Measurements from ENCODE around the gene CLDN6.

Gene CLDN6

GRCh38 chr16:3049921-3050481, 32.0 kb upstream of the CLDN6 start:
- DNase-seq (ENCODE audit: low read depth), result no peak
- TF ChIP-seq CTCF (conservative IDR thresholded peaks at IDR 0.05; ENCODE audit: low read depth, low read length), result no peak
- no peak overlapping the region for H3K4me3 ChIP-seq (ENCODE audit: low read depth, low read length)

- H3K4me3 ChIP-seq (ENCODE audit: low read depth, low read length), result no peak overlapping the region
- DNase-seq (ENCODE audit: low read depth), result no peak
- no peak for TF ChIP-seq CTCF (conservative IDR thresholded peaks at IDR 0.05; ENCODE audit: low read depth, low read length)
Observed at GRCh38 chr16:3047387-3047720, 29.4 kb upstream of the CLDN6 start.

- DNase-seq (ENCODE audit: low read depth), result no peak
- no peak for TF ChIP-seq CTCF (conservative IDR thresholded peaks at IDR 0.05; ENCODE audit: low read depth, low read length)
- H3K4me3 ChIP-seq (ENCODE audit: low read depth, low read length), result no peak overlapping the region
Observed at GRCh38 chr16:3046641-3047386, 28.8 kb upstream of the CLDN6 start.

GRCh38 chr16:3045758-3046640, 28.0 kb upstream of the CLDN6 start, which contains the start of gene MMP25:
Gene MMP25 (plus strand): TSS chr16:3046561. CDS start chr16:3046918, 357 bp downstream.
- peak within 1 kb of the TSS; percentile 47 for H3K4me3 ChIP-seq (ENCODE audit: low read depth, low read length)
- DNase-seq (ENCODE audit: low read depth), result no peak
- no peak for TF ChIP-seq CTCF (conservative IDR thresholded peaks at IDR 0.05; ENCODE audit: low read depth, low read length)

- H3K4me3 ChIP-seq (ENCODE audit: low read depth, low read length), result no peak overlapping the region
- no peak for DNase-seq (ENCODE audit: low read depth)
- TF ChIP-seq CTCF (conservative IDR thresholded peaks at IDR 0.05; ENCODE audit: low read depth, low read length), result no peak
Observed at GRCh38 chr16:3044708-3045107, 26.7 kb upstream of the CLDN6 start.

- no peak for TF ChIP-seq CTCF (conservative IDR thresholded peaks at IDR 0.05; ENCODE audit: low read depth, low read length)
Observed at GRCh38 chr16:3042376-3042775, 24.4 kb upstream of the CLDN6 start.

More at GRCh38 chr16:3042376-3042775, 24.4 kb upstream of the CLDN6 start:
- DNase-seq (ENCODE audit: low read depth), result no peak
- H3K4me3 ChIP-seq (ENCODE audit: low read depth, low read length), result no peak overlapping the region

Data from choroid plexus epithelial cell (primary cell).